ENCODE measurements around the gene DHX58.

The DHX58 gene

DNA sequence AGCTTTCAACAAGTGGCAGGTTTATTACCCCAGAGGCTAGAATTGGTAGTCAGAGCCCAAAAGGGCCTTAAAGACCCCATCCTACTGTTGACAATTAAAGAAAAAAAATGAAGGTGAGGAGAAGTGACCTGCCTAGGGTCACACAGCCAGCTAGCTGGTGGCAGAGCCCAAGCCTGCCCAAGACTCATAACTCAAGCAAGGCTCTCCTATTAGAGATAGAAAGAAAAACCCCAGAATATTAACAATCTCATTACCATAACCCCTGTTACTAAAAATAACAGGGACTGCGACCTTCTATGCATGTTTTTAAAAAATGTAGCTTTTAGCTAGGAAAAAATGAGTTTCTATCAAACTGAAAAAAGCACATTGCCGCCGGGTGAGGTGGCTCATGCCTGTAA, 24.1 kb upstream of the DHX58 start:
- Histone ChIP-seq H3K4me3 (ENCODE audit: low read depth, low read length) (no peak overlapping the region), H3K4me1 (ENCODE audit: control insufficient read depth, insufficient read depth, low read length) (peaks cover 7% of the 10 kb centered on the region), H3K9me3 (ENCODE audit: control insufficient read depth, insufficient read depth, low read length) (no peaks in the 10 kb centered on the region), H3K27me3 (ENCODE audit: control insufficient read depth, insufficient read depth, low read length) (no peaks in the 10 kb centered on the region), H3K9ac (ENCODE audit: low read depth, low read length) (no peak overlapping the region), H3K36me3 (ENCODE audit: control insufficient read depth, insufficient read depth, low read length) (no peaks in the 10 kb centered on the region)

DNA sequence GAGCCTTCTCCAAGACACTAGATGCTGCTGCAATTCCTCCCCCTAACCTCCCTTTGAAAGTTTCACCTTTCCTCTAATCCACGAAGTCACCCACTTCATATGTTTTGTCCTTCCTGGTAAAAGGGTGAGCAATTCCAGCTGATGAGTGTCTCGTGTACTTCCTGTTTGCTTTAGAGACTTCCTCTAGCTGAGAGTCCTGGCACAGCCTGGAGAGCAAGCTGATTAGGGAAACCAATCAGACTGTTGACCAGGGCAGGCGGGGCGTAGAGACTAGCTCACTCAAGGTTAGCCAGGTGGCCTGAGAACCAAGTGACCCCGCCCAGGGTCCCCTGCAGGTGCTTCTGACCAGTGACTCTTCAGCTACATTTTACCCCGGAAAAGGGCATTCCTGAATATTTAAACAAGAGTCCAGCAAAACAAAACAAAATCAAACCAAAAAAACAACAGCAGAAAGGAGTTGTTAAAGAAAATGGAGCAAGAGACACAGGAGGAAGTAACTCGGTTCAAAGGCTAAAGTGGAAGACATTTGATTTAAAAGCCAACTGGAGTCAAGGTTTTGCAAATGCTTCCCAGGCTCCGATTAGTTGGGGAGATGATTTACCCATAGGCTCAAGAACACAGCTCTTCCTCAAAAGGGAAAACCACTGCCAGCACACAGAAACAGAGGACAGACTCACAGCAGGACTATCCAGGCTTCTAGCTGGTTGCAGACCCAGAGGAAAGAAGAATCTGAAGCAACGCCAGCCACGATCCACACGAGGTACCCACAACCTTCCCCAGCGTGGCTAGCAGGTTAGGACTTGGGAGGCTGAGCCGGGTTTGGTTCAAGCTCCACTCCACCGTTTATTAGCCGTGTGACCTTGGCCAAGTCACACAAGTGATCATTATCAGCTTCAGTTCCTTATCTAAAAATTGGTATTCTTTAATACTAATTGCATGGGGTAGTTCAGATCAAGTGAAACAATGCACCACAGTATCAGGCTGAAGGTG, 23.4 kb upstream of the DHX58 start:
- H3K9ac ChIP-seq (ENCODE audit: low read depth, low read length) = no peak overlapping the region
- H3K36me3 ChIP-seq (ENCODE audit: control insufficient read depth, insufficient read depth, low read length) = no peaks in the 10 kb centered on the region
- peaks cover 7% of the 10 kb centered on the region for H3K4me1 ChIP-seq (ENCODE audit: control insufficient read depth, insufficient read depth, low read length)

DNA sequence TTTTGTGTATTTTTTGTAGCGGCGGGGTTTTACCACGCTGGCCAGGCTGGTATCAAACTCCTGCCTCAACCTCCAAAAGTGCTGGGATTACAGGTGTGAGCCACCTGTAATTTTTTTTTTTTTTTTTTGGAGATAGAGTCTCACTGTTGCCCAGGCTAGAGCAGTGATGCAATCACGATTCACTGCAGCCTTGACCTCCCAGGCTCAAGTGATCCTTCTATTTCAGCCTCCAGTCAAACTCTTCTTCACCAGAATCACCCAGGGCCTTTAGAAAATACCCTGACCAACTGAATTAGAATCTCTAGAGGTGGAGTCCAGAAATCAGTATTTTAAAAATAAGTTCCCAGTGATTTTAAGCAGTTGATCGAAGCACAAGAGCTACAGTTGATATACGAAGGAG, 22.6 kb upstream of the DHX58 start:
- no peak overlapping the region for H3K4me3 ChIP-seq (ENCODE audit: low read depth, low read length)
- no peak overlapping the region for H3K9ac ChIP-seq (ENCODE audit: low read depth, low read length)
- H3K36me3 ChIP-seq (ENCODE audit: control insufficient read depth, insufficient read depth, low read length) = peaks cover 3% of the 10 kb centered on the region
- no peaks in the 10 kb centered on the region for H3K9me3 ChIP-seq (ENCODE audit: control insufficient read depth, insufficient read depth, low read length)
- peaks cover 7% of the 10 kb centered on the region for H3K4me1 ChIP-seq (ENCODE audit: control insufficient read depth, insufficient read depth, low read length)
- H3K27me3 ChIP-seq (ENCODE audit: control insufficient read depth, insufficient read depth, low read length) = no peaks in the 10 kb centered on the region

More for the DNA sequence above, 23.4 kb upstream of the DHX58 start:
- no peaks in the 10 kb centered on the region for H3K9me3 ChIP-seq (ENCODE audit: control insufficient read depth, insufficient read depth, low read length)
- no peaks in the 10 kb centered on the region for H3K27me3 ChIP-seq (ENCODE audit: control insufficient read depth, insufficient read depth, low read length)
- H3K4me3 ChIP-seq (ENCODE audit: low read depth, low read length) = no peak overlapping the region

DNA sequence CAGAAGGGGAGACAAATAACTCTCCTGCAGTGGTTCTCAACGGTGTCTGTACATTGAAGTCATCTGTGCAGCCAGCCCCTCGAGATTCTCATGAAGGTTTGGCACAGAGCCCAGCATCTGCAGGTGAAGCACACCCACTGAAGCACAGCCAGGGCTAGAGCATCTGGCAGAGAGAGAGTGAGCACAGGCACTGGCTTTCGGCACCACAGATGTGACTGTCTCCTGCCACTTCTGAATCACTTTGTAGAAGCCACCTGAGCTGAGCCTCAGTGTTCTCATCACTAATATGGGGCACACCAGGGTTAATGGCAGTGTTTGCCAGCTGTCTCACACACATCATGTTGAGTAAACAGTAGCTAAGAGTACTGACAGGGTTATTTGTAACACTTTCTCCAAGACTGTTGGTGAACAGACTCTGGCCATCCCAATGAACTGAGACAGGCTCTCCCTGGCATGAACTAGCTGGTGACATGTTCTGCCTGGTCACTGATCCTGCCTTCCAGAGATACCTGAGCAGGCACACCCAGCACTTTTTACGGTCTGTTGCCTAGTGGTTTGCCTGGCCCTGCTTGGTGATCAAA, 21.0 kb upstream of the DHX58 start:
- Histone ChIP-seq H3K9me3 (ENCODE audit: control insufficient read depth, insufficient read depth, low read length) (no peaks in the 10 kb centered on the region), H3K4me3 (ENCODE audit: low read depth, low read length) (no peak overlapping the region), H3K4me1 (ENCODE audit: control insufficient read depth, insufficient read depth, low read length) (peaks cover 7% of the 10 kb centered on the region), H3K36me3 (ENCODE audit: control insufficient read depth, insufficient read depth, low read length) (peaks cover 15% of the 10 kb centered on the region), H3K27me3 (ENCODE audit: control insufficient read depth, insufficient read depth, low read length) (no peaks in the 10 kb centered on the region), H3K9ac (ENCODE audit: low read depth, low read length) (peak overlapping the region; percentile 39)

DNA sequence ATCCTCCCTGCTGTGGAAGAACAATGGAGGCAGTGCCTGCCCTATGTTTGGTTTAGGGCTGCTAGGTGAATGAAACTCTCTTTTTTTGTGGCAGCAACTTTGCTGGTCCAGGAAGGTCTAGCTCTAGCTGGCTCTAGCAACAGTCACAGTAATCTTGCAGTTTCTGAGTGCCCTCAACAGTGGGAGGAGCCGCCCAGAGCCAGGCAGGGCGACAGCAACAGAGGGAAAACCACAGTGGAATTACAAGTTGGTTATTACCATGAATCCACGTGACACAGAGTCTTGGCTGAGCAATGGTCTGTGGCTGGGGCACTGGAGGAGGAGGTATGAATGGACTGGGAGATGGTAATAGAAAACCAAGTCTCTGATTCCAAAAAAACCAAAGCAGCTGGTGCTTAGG, 20.4 kb upstream of the DHX58 start:
- Histone ChIP-seq H3K4me1 (ENCODE audit: control insufficient read depth, insufficient read depth, low read length) (peaks cover 7% of the 10 kb centered on the region), H3K36me3 (ENCODE audit: control insufficient read depth, insufficient read depth, low read length) (peaks cover 20% of the 10 kb centered on the region), H3K9ac (ENCODE audit: low read depth, low read length) (peak overlapping the region; percentile 39), H3K4me3 (ENCODE audit: low read depth, low read length) (no peak overlapping the region), H3K27me3 (ENCODE audit: control insufficient read depth, insufficient read depth, low read length) (no peaks in the 10 kb centered on the region), H3K9me3 (ENCODE audit: control insufficient read depth, insufficient read depth, low read length) (no peaks in the 10 kb centered on the region)

DNA sequence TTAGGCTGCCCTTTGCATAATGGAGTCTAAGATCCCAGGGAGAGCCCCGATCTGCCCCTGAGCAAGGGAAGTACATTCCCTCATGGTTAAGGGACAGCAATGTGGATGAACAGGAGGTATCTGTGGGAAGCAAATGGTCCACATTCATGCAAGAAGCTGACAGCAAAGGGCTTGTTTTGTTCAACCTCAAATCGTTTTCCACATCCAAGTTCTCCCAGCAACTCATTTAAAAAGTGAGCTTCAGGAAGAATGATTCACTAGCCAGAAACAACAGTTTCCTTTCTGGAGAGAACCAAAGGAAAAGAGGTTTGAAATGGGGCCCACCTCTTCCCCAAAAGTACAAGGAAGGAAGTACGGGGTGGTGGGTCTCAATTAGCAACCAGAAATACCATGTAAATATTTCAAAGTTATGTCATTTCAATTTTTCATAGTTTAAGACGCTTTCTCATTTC, 19.5 kb upstream of the DHX58 start:
- Histone ChIP-seq H3K36me3 (ENCODE audit: control insufficient read depth, insufficient read depth, low read length) (peaks cover 25% of the 10 kb centered on the region), H3K4me1 (ENCODE audit: control insufficient read depth, insufficient read depth, low read length) (peaks cover 7% of the 10 kb centered on the region), H3K4me3 (ENCODE audit: low read depth, low read length) (no peak overlapping the region), H3K9me3 (ENCODE audit: control insufficient read depth, insufficient read depth, low read length) (no peaks in the 10 kb centered on the region), H3K27me3 (ENCODE audit: control insufficient read depth, insufficient read depth, low read length) (no peaks in the 10 kb centered on the region), H3K9ac (ENCODE audit: low read depth, low read length) (no peak overlapping the region)

DNA sequence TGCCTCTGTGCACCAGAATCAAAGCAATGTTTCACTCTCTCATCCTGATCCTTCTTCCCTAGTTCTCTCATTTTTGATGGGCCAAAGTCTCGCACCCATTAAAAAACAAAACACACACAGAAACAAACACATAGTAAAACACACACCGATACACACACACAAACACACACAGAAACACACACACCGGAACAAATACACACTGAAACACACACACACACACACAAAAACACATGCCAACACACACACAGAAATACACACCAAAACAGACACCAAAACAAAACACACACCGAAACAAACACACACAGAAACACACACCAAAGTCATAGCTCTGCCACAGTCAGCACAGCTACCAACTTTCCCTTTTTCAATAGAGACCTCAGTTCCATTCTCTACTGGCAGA, 18.7 kb upstream of the DHX58 start:
- Histone ChIP-seq H3K4me1 (ENCODE audit: control insufficient read depth, insufficient read depth, low read length) (peaks cover 3% of the 10 kb centered on the region), H3K4me3 (ENCODE audit: low read depth, low read length) (no peak overlapping the region), H3K9me3 (ENCODE audit: control insufficient read depth, insufficient read depth, low read length) (no peaks in the 10 kb centered on the region), H3K27me3 (ENCODE audit: control insufficient read depth, insufficient read depth, low read length) (no peaks in the 10 kb centered on the region), H3K9ac (ENCODE audit: low read depth, low read length) (no peak overlapping the region), H3K36me3 (ENCODE audit: control insufficient read depth, insufficient read depth, low read length) (peaks cover 25% of the 10 kb centered on the region)

DNA sequence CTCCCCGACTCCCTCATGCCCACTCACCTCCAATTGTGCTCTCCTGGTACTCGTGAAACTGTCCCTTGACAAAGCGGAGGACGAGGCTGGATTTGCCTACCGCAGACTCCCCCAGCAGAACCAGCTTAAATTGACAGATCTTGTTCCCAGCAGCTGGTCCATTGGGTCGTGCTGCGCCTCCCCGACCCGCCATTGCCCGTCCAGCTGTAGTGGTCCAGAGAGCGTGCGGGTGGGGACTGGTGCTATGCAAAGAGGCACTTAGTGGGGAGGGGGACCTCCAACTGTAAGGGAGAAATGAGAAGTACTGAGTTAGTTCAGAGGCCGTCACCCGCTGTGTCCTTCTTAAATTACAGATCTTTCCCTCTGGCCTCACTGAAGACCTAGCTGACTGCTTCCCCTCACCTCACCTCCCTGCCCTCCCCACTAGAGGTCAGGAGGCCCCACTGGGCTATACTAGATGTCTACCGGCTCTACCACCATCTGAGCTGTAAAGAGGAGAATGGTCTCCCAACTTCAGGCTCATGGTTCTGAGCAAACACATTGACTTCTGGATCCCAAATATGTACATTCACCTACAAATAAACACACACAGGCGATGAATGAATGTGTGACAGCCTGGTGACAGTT, 17.9 kb upstream of the DHX58 start:
- H3K27me3 ChIP-seq (ENCODE audit: control insufficient read depth, insufficient read depth, low read length) = no peaks in the 10 kb centered on the region
- H3K9me3 ChIP-seq (ENCODE audit: control insufficient read depth, insufficient read depth, low read length) = no peaks in the 10 kb centered on the region
- no peaks in the 10 kb centered on the region for H3K4me1 ChIP-seq (ENCODE audit: control insufficient read depth, insufficient read depth, low read length)
- no peak overlapping the region for H3K4me3 ChIP-seq (ENCODE audit: low read depth, low read length)
- H3K9ac ChIP-seq (ENCODE audit: low read depth, low read length) = no peak overlapping the region
- peaks cover 31% of the 10 kb centered on the region for H3K36me3 ChIP-seq (ENCODE audit: control insufficient read depth, insufficient read depth, low read length)

DNA sequence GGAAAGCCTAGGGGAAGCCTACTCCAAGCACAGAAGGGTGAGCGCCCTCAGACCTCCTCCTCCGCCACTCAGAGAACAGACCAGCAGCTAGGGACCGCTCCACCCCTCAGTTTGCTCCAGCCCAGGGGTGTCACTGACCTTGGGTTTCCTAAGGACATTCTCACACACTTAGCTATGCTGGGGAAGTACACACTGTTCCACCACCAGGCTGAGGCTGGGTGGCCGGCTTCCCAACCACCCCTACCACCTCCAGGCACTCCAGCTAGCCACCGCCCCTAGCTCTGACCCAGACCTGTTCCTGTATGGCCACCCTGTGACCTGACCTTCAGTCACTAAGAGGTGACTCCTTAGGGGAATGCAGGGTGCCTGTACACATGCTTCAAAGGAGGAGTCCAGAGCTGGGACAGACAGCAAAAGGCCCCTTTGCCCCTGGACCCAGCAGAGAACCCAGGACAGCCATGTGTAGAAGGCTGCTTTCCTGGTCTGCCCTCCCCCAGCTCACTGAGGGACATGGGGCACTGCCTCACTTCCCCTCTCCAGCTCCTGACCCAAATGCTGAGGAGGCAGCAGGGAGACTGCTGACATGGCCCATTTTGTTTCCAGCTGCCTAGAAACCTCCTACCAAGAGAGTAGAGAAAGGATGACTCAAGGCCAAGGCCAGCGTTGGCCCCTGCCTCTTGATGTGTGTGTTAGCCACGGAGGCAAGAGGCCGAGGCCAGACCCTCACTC, 16.8 kb upstream of the DHX58 start:
- Histone ChIP-seq H3K9me3 (ENCODE audit: control insufficient read depth, insufficient read depth, low read length) (no peaks in the 10 kb centered on the region), H3K4me1 (ENCODE audit: control insufficient read depth, insufficient read depth, low read length) (no peaks in the 10 kb centered on the region), H3K9ac (ENCODE audit: low read depth, low read length) (no peak overlapping the region), H3K4me3 (ENCODE audit: low read depth, low read length) (no peak overlapping the region), H3K27me3 (ENCODE audit: control insufficient read depth, insufficient read depth, low read length) (no peaks in the 10 kb centered on the region), H3K36me3 (ENCODE audit: control insufficient read depth, insufficient read depth, low read length) (peaks cover 31% of the 10 kb centered on the region)

DNA sequence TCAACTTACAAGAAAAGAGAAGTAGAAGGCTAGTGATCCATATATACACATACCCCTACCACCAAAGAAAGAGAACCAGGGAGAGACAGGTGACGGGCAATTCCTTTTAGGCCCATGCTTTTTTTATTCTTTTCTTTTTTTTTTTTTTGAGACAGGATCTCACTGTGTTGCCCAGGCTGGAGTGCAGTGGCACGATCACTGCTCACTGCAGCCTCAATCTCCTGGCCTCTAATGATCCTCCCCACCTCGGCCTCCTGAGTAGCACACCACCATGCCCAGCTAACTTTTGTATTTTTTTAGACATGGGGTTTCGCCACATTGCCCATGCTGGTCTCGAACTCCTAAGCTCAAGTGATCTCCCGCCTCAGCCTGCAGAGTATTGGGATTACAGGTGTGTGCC, 14.9 kb upstream of the DHX58 start:
- H3K27me3 ChIP-seq (ENCODE audit: control insufficient read depth, insufficient read depth, low read length) = no peaks in the 10 kb centered on the region
- H3K9ac ChIP-seq (ENCODE audit: low read depth, low read length) = no peak overlapping the region
- no peaks in the 10 kb centered on the region for H3K4me1 ChIP-seq (ENCODE audit: control insufficient read depth, insufficient read depth, low read length)
- no peaks in the 10 kb centered on the region for H3K9me3 ChIP-seq (ENCODE audit: control insufficient read depth, insufficient read depth, low read length)
- H3K36me3 ChIP-seq (ENCODE audit: control insufficient read depth, insufficient read depth, low read length) = peaks cover 31% of the 10 kb centered on the region
- H3K4me3 ChIP-seq (ENCODE audit: low read depth, low read length) = no peak overlapping the region

DNA sequence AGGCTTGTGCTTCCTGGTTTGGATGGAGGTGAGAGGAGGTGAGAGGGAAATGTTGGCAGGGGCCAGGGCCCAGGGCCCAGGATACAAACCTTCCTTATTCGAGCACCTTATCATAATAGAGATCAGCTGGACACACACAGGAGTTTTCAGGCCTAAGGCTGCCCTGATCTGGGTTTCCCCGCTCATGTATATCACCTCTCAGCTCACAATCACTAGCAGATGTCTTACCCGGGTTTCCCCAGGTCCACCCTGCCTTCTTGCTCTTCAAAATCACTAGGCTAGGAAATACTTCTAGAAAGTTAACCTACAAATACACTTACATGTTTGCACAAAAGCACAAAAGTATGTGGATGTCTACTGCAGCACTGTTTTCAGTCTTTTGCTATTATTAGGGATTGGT, 14.3 kb upstream of the DHX58 start:
- no peak overlapping the region for H3K9ac ChIP-seq (ENCODE audit: low read depth, low read length)
- no peaks in the 10 kb centered on the region for H3K9me3 ChIP-seq (ENCODE audit: control insufficient read depth, insufficient read depth, low read length)
- peaks cover 31% of the 10 kb centered on the region for H3K36me3 ChIP-seq (ENCODE audit: control insufficient read depth, insufficient read depth, low read length)
- H3K4me3 ChIP-seq (ENCODE audit: low read depth, low read length) = no peak overlapping the region
- H3K4me1 ChIP-seq (ENCODE audit: control insufficient read depth, insufficient read depth, low read length) = no peaks in the 10 kb centered on the region
- H3K27me3 ChIP-seq (ENCODE audit: control insufficient read depth, insufficient read depth, low read length) = no peaks in the 10 kb centered on the region

Measured in iPS-15b (cell line).